OCI-LY1 (cell line): ENCODE results near the gene TULP4.

ENCODE experiments used
- CTCF ChIP-seq: fragments of 200-600 bp; sonication (generic), shearing (Covaris generic); IDR thresholded peaks from 2 replicates; pipeline ENCODE4 v1.5.1; 2017; ENCODE audit warnings: mild to moderate bottlenecking, antibody characterized with exemption, low read length, moderate library complexity, mixed read lengths
- EZH2 ChIP-seq: fragments of 200-600 bp; sonication (generic), shearing (Covaris generic); IDR thresholded peaks from 2 replicates; pipeline ENCODE4 v1.8.0; 2017; ENCODE audit warnings: borderline replicate concordance, mixed run types, mild to moderate bottlenecking, antibody characterized with exemption, low read length, moderate library complexity, mixed read lengths

DNA sequence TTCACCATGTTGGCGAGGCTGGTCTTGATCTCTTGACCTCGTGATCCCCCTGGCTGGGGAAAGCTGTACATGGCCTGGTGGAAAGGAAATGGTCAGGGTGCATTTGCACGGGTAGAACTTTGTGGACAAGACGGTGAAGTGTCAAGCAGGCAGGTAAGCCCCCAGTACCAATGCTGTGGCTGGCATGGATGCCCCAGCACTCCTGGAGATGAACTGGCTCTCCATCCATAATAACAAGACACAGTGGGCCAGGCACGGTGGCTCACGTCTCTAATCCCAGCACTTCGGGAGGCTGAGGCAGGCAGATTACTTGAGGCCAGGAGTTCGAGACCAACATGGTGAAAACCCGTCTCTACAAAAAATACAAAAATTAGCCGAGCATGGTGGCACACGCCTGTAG, 210.4 kb downstream of the TULP4 start:
- TF ChIP-seq CTCF = no peak
- no peak for TF ChIP-seq EZH2
